ENCODE data around the gene PRKCI. TPM values are rescaled to one million over a fixed set of nuclear protein-coding genes. Genes with fewer than 3 reads are reported as not detected.

The PRKCI gene
- total RNA-seq, 1 experiment from 2014 or later = 25.2 TPM

DNA sequence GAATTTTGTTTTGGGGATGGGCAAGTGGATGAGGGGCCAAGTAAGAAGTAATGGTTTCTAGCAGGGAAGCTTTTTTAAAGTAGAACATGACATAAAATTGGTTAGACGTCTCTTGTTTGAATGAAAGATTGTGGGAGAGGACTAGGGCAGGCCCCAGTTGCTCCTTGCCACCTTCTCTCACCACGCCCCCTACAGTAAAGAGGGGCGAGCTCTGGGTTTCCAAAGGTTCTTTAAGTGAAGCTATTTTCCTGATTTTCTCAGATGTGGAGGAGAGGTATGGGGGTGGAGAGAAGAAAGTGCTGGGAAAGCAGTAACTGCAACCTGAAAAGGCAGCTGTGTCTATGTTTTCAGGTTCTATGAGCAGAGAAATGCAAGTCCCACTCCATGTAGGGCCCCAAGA is 102.7 kb downstream of the PRKCI start:
- H2AFZ ChIP-seq (ENCODE audit: low read depth, low read length, poor library complexity, severe bottlenecking) = no peak overlapping the region
- no peaks in the 10 kb centered on the region for H3K9me3 ChIP-seq (ENCODE audit: control insufficient read depth in 1 of 2, insufficient read depth in 1 of 2, low read depth in 1 of 2, low read length in 2 of 2)
- intact Hi-C loops (cut with micrococcal nuclease) = no loop called here
- ChIA-PET CTCF (no interaction called here), POLR2A (no interaction called here), RAD21 (ENCODE audit: low non-redundant PET in 1 of 2, low total read pairs in 2 of 2, uncharacterized antibody in 2 of 2, unreplicated experiment in 2 of 2) (no interaction called here)
- H3K27ac ChIP-seq (ENCODE audit: low read depth, low read length) = no peak overlapping the region
- no TSS peak for BruUV-seq (replicated peaks)
- H3K27me3 ChIP-seq (ENCODE audit: insufficient read depth, low read length) = no peaks in the 10 kb centered on the region
- ATAC-seq (peak; percentile 53; the same call in 1 of the 2 replicates), DNase-seq (ENCODE audit: low read depth, low spot score) (no peak)
- no peaks in the 10 kb centered on the region for H3K79me2 ChIP-seq (ENCODE audit: insufficient read depth, low read length)
- no peak overlapping the region for H3K4me3 ChIP-seq (replicated peaks in 1 of 2; ENCODE audit: low read depth in 1 of 2, low read length in 2 of 2)
- H3K9me2 ChIP-seq (ENCODE audit: insufficient read depth) = no peaks in the 10 kb centered on the region
- TF ChIP-seq EZH2phosphoT487 (IDR thresholded peaks at IDR 0.05; ENCODE audit: borderline replicate concordance) (no peak), TCF7L2 (IDR thresholded peaks at IDR 0.05; ENCODE audit: borderline replicate concordance, extremely low read depth, insufficient read depth, insufficient read length) (no peak), EGR1 (IDR thresholded peaks at IDR 0.05; ENCODE audit: low read depth) (no peak), EZH2 (IDR thresholded peaks at IDR 0.05) (no peak), JUND (IDR thresholded peaks at IDR 0.05) (no peak), POLR2AphosphoS5 (IDR thresholded peaks at IDR 0.05; ENCODE audit: low read depth, low read length) (no peak)
- TF ChIP-seq, protein P1, sequence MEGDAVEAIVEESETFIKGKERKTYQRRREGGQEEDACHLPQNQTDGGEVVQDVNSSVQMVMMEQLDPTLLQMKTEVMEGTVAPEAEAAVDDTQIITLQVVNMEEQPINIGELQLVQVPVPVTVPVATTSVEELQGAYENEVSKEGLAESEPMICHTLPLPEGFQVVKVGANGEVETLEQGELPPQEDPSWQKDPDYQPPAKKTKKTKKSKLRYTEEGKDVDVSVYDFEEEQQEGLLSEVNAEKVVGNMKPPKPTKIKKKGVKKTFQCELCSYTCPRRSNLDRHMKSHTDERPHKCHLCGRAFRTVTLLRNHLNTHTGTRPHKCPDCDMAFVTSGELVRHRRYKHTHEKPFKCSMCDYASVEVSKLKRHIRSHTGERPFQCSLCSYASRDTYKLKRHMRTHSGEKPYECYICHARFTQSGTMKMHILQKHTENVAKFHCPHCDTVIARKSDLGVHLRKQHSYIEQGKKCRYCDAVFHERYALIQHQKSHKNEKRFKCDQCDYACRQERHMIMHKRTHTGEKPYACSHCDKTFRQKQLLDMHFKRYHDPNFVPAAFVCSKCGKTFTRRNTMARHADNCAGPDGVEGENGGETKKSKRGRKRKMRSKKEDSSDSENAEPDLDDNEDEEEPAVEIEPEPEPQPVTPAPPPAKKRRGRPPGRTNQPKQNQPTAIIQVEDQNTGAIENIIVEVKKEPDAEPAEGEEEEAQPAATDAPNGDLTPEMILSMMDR (IDR thresholded peaks at IDR 0.05 in 2 of 3, conservative IDR thresholded peaks at IDR 0.05 in 1 of 3; ENCODE audit: borderline replicate concordance in 1 of 3, insufficient read depth in 1 of 3, low read depth in 2 of 3, low read length in 2 of 3) = 0 out of 6 replicates have a peak, but pooled peaks of 1 of the 3 experiments have one; percentile 7
- H3K4me1 ChIP-seq (ENCODE audit: control insufficient read depth in 1 of 2, insufficient read depth in 2 of 2, low read length in 2 of 2) = peaks cover under 1 to 4% of the 10 kb centered on the region in 2 experiments
- H3K9ac ChIP-seq (ENCODE audit: low read length) = no peak overlapping the region
- no peaks in the 10 kb centered on the region for H3K36me3 ChIP-seq (ENCODE audit: control insufficient read depth in 1 of 2, insufficient read depth in 2 of 2, low read length in 2 of 2)
- no peak overlapping the region for H3K4me2 ChIP-seq (ENCODE audit: low read length)
- no peaks in the 10 kb centered on the region for H4K20me1 ChIP-seq (ENCODE audit: insufficient read depth)

Measured in HCT116 (cell line).